Measurements from ENCODE around the gene AGBL1.

DNA sequence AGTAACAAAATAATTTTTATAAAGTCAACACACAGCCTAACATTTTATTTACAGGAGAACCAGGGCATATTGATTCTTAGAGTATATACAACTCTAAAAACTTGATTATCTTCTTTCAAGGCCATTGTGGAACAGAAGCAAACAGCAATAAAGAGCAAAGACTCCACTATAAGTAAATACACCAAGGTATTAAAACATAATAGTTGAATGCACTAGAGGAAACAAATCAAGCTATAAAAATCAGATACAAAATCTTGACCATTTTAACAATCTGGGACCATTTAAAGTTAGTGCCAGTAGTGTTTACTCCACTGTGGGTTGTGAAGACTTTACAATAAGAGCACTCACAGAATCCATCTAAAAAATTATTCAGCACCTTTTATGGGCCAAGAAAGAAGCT, 323.6 kb downstream of the AGBL1 start:
- no peak for TF ChIP-seq JUNB (IDR thresholded peaks at IDR 0.05)
- TF ChIP-seq, protein P1, sequence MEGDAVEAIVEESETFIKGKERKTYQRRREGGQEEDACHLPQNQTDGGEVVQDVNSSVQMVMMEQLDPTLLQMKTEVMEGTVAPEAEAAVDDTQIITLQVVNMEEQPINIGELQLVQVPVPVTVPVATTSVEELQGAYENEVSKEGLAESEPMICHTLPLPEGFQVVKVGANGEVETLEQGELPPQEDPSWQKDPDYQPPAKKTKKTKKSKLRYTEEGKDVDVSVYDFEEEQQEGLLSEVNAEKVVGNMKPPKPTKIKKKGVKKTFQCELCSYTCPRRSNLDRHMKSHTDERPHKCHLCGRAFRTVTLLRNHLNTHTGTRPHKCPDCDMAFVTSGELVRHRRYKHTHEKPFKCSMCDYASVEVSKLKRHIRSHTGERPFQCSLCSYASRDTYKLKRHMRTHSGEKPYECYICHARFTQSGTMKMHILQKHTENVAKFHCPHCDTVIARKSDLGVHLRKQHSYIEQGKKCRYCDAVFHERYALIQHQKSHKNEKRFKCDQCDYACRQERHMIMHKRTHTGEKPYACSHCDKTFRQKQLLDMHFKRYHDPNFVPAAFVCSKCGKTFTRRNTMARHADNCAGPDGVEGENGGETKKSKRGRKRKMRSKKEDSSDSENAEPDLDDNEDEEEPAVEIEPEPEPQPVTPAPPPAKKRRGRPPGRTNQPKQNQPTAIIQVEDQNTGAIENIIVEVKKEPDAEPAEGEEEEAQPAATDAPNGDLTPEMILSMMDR (IDR thresholded peaks at IDR 0.05), result no peak

All from A549 (cell line).